ENCODE measurements around the gene CADPS. TPM values are rescaled to one million over a fixed set of nuclear protein-coding genes. Genes with fewer than 3 reads are reported as not detected.

CADPS gene
- total RNA-seq, 2 experiments from 2014 or later: not detected

DNA sequence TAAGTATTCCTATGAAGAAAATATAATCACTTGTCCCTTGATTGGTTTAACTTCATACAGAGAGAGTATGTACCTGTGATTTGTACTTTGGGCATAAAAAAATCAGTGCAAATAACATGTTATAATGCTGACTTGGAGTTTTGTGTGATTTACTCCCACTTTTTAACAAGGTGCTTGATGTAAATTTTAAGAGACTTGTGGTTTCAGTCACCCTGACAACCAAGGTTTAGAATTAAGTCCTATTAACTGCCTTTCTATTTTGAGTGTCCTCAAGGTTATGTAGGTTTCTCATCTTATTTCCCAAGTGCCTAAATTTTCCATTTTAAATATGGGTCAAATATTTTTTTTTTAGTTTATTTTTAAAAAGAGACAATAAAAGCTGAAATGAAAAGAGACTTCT lies 244.6 kb downstream of the CADPS start:
- Mint-ChIP-seq H3K27ac (no peak overlapping the region), H3K36me3 (no peaks in the 10 kb centered on the region)

DNA sequence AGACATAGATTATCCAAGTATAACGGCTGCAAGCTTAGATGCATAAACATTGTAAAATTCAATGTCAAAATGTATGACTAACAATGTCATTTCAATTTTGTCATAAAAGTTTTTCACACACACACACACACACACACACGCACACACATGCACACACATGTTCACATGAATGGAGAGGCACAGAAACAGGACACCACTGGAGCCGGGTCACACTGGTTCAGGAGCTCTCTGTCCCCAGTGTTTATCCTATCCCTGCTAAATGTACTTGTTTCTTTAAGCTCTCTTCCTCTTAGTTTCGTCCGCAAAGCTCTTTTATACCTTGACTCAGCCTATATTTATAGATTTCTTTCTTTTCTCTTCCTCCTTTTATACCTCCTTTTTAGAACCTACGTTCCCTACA lies 249.9 kb downstream of the CADPS start:
- ATAC-seq (ENCODE audit: low read depth): no peak
- no peaks in the 10 kb centered on the region for H3K9me3 Mint-ChIP-seq

More for the DNA sequence above, 244.6 kb downstream of the CADPS start:
- Mint-ChIP-seq H3K4me3 (no peak overlapping the region), H3K4me1 (no peaks in the 10 kb centered on the region), H3K9me3 (no peaks in the 10 kb centered on the region), H3K27me3 (peaks cover 2% of the 10 kb centered on the region)
- POLR2A ChIA-PET: no interaction called here
- DNase-seq (no peak), ATAC-seq (ENCODE audit: low read depth) (no peak)

DNA sequence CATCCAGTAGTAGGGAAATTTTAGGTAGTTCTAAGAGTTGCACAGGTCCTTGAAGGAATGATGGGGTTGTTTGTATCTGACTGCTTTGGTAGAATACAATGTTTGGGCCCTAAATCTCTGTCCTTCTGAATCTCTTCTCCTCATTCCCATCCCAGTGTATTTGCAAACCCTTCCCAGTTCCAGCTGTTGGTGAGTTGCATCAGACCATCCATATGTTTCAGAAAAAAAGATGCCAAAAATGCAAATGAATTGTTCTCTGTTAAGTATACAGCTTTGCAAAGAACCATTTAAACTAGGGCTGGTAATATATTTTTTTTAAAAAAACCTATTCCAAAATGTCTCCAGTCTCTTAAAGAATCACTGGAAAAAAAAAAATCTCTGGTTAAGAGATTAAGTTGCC lies 251.0 kb downstream of the CADPS start:
- DNase-seq: no peak
- H3K4me3 Mint-ChIP-seq: no peak overlapping the region
- H3K9me3 Mint-ChIP-seq: no peaks in the 10 kb centered on the region
- no peak overlapping the region for H3K27ac Mint-ChIP-seq
- no peak for ATAC-seq (ENCODE audit: low read depth)
- peaks cover 6% of the 10 kb centered on the region for H3K27me3 Mint-ChIP-seq
- POLR2A ChIA-PET: no interaction called here
- H3K4me1 Mint-ChIP-seq: no peaks in the 10 kb centered on the region
- H3K36me3 Mint-ChIP-seq: no peaks in the 10 kb centered on the region

More for the DNA sequence above, 249.9 kb downstream of the CADPS start:
- Mint-ChIP-seq H3K27me3 (peaks cover 2% of the 10 kb centered on the region), H3K4me3 (no peak overlapping the region), H3K27ac (no peak overlapping the region), H3K4me1 (no peaks in the 10 kb centered on the region), H3K36me3 (no peaks in the 10 kb centered on the region)
- DNase-seq: no peak
- POLR2A ChIA-PET: no interaction called here

DNA sequence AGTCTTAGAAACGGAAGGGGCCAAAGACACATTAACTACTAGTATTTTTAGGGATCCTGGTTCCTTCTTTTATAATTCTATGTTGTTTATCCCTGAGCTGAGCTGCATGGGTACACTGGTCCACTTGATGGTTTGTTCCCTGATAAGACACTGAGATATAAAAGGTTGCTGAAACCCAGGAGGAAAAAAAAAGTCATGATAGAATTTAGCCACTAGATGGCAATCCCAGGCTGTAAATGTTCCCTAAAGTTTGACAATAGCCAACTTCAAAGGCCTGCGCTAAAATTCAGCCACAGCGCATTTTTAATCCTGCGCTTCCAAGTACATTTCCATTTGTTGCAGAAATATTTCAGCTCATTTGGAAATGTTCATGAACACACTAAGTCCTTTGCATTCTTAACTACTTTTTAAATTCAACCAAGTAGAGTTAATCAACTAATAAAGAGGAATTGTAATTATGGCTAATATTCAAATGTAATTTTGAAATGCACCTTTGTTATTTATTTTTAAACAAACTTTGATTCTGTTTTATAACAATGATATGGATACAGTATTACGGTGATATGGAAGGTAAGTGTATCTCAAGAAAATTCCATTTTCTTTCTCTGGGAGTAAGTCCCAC lies 252.6 kb downstream of the CADPS start:
- Mint-ChIP-seq H3K27me3 (peaks cover 5% of the 10 kb centered on the region), H3K4me3 (no peak overlapping the region), H3K9me3 (no peaks in the 10 kb centered on the region), H3K27ac (no peak overlapping the region), H3K36me3 (no peaks in the 10 kb centered on the region), H3K4me1 (no peaks in the 10 kb centered on the region)
- no peak for DNase-seq
- POLR2A ChIA-PET: no interaction called here
- ATAC-seq (ENCODE audit: low read depth): no peak

DNA sequence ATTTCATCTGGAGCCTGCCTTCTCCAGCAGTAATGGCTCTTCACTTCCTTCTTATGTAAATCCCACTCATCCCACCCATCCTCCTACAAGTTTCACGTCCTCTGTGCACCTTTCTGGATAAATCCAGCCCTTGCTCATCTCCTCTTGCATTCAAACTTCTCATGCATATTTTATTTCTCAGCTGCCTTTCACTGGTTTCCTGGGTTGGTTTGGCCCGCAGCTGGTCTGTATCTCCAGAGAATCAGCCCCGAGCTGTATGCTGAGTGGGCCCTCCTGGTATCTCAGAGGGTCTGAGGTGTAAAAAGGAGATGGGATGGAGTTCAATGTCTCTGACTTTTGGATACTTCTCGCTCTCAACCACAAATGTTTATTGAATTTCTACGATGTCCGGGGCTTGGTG lies 253.3 kb downstream of the CADPS start:
- H3K9me3 Mint-ChIP-seq: no peaks in the 10 kb centered on the region
- H3K4me3 Mint-ChIP-seq: no peak overlapping the region
- H3K4me1 Mint-ChIP-seq: no peaks in the 10 kb centered on the region
- no peak overlapping the region for H3K27ac Mint-ChIP-seq
- peaks cover 4% of the 10 kb centered on the region for H3K27me3 Mint-ChIP-seq
- ATAC-seq (ENCODE audit: low read depth) (no peak), DNase-seq (no peak)
- no peaks in the 10 kb centered on the region for H3K36me3 Mint-ChIP-seq
- POLR2A ChIA-PET: no interaction called here

DNA sequence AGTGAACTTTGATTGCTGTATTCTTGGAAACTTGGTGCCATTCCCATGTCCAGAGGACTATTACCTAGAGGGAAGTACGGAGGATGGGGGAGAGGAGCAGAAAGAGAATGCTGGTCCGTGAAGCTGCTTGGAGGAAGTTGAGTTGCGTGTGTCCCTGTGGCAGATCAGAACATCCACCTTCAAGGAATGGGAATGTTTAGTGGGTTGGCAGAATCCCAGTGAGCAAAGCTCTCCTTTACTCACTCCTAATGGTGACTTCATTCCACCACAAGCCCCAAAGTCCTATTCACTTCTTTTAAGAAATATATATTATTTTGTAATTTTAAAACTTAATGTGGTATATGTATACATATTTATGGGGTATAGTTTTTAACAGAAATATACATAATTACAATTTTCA lies 254.0 kb downstream of the CADPS start:
- H3K27ac Mint-ChIP-seq: no peak overlapping the region
- H3K4me3 Mint-ChIP-seq: no peak overlapping the region
- peaks cover 7% of the 10 kb centered on the region for H3K27me3 Mint-ChIP-seq
- no peaks in the 10 kb centered on the region for H3K36me3 Mint-ChIP-seq
- ATAC-seq (ENCODE audit: low read depth) (no peak), DNase-seq (no peak)
- POLR2A ChIA-PET: no interaction called here
- no peaks in the 10 kb centered on the region for H3K9me3 Mint-ChIP-seq
- H3K4me1 Mint-ChIP-seq: no peaks in the 10 kb centered on the region

DNA sequence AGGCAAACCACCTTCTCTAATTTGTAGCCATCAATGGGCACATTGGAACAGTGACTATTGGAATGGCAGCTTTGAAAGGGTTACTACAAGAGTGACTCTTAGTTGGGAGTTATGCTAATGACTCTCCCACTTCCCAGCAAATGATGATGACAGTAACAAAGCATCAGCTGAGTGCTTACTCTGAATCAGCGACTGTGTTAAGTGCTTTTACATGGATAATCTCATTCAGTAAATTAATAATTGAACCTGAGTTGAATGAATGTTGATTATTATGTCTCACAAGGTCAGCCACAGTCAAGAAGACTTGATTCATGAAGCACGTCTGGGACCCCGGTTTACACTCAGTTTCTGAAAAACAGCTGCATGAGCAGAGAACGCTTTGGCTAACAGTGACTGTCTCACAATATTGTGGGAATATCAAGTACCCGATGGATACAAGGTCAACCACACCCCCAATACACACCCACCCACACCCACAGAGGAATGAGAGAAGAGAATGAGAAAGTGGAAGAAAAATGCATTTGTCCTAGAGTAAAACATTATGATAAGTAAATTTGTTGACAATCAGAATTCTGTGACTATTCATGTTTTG lies 259.9 kb downstream of the CADPS start:
- no peaks in the 10 kb centered on the region for H3K9me3 Mint-ChIP-seq
- POLR2A ChIA-PET: no interaction called here
- no peak overlapping the region for H3K27ac Mint-ChIP-seq
- no peaks in the 10 kb centered on the region for H3K4me1 Mint-ChIP-seq
- DNase-seq (no peak), ATAC-seq (ENCODE audit: low read depth) (no peak)
- H3K36me3 Mint-ChIP-seq: no peaks in the 10 kb centered on the region
- H3K27me3 Mint-ChIP-seq: peaks cover 10% of the 10 kb centered on the region
- H3K4me3 Mint-ChIP-seq: no peak overlapping the region

DNA sequence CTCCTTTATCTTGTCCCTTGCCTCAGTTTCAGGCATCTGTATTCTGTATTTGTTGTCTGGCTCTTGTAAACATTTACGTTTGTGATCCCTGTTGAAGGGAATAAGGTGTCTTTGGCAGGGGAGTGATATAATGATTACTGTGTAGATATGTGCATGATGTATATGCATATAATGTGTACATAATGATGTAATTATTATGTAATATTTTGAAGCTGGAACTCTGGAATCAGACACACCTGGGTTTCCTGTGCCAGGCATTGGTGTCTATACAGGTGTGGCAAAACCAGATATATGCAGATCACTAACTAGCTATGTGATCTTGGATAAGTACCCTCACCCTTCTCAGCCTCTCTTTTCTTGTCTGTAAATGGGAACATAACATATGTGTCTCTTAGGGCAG lies 260.7 kb downstream of the CADPS start:
- ATAC-seq (ENCODE audit: low read depth) (no peak), DNase-seq (no peak)
- H3K4me3 Mint-ChIP-seq: no peak overlapping the region
- no peaks in the 10 kb centered on the region for H3K36me3 Mint-ChIP-seq
- no peaks in the 10 kb centered on the region for H3K9me3 Mint-ChIP-seq
- no peak overlapping the region for H3K27ac Mint-ChIP-seq
- POLR2A ChIA-PET: no interaction called here
- peaks cover 6% of the 10 kb centered on the region for H3K27me3 Mint-ChIP-seq
- H3K4me1 Mint-ChIP-seq: no peaks in the 10 kb centered on the region

DNA sequence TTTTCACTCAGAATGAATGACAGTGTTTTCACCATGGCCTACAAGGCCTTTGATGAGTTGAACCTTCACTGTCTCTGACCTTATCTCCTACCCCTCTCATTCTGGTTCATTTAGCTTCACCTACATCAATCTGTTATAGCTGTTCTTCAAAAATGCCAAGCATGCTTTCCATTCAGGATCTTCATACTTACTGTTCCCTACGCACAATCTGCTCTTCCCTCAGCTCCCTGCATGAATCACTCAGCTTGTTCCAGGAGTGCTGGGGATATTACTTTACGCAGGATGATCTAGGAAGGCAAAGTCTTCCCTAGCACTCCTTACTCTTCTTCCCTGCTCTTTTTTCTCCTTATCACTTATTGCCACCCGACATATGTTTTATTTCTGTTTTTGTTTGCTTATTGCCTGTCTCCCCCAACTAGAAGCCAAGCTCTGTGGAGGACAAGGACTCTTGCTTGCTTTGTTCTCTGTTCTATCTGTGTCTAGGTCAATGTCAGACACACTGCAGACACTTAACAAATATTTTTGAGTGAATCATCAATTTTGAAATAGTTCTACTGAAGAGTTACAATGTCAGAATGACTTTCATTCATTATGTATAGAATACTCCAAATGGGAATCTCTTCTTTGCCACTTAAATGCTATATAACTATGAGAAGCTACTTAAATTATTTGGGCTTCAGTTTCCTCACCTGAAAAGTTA lies 263.5 kb downstream of the CADPS start:
- Mint-ChIP-seq H3K36me3 (no peaks in the 10 kb centered on the region), H3K27me3 (peaks cover 6% of the 10 kb centered on the region), H3K4me1 (no peaks in the 10 kb centered on the region), H3K9me3 (no peaks in the 10 kb centered on the region), H3K27ac (no peak overlapping the region), H3K4me3 (no peak overlapping the region)
- ATAC-seq (ENCODE audit: low read depth) (no peak), DNase-seq (no peak)
- POLR2A ChIA-PET: no interaction called here

DNA sequence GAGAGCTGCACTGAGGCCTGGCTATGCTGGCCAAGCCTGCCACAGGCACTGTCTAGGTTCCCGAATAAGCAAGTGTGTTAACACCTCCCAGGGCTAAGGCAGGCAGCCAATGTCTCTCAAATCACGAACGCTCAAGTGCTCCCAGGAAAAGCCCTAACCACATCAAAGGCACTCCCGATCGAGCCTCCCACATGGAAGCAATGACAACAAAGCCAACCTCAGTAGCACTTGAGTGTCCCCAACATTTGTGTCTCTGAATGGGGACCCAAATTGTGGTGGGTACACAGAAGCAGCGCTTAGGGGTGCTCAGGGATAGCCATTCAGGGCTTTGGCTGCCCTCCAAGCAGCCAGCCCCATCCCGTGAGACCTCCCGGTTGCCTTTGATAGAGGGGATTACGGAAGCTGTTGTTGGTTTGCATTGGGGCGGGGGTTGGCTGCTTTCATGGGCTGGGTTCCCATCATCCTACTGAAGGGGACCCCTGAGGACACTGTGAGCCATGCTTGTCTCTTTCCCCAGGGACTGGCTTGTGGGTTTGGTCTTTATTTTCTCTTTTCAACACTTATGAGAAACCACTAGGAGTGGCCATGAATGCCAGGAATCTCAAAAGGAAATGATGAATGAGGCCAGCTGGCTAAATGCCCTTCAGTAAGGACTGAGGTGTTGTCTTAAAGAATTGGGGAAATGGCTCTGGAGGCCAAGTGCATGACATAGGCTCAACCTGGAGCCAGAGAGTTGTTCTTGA lies 267.8 kb downstream of the CADPS start:
- no peaks in the 10 kb centered on the region for H3K36me3 Mint-ChIP-seq
- ATAC-seq (ENCODE audit: low read depth) (no peak), DNase-seq (no peak)
- POLR2A ChIA-PET: no interaction called here
- H3K27me3 Mint-ChIP-seq: no peaks in the 10 kb centered on the region
- no peak overlapping the region for H3K4me3 Mint-ChIP-seq
- H3K4me1 Mint-ChIP-seq: no peaks in the 10 kb centered on the region
- no peak overlapping the region for H3K27ac Mint-ChIP-seq
- no peaks in the 10 kb centered on the region for H3K9me3 Mint-ChIP-seq

DNA sequence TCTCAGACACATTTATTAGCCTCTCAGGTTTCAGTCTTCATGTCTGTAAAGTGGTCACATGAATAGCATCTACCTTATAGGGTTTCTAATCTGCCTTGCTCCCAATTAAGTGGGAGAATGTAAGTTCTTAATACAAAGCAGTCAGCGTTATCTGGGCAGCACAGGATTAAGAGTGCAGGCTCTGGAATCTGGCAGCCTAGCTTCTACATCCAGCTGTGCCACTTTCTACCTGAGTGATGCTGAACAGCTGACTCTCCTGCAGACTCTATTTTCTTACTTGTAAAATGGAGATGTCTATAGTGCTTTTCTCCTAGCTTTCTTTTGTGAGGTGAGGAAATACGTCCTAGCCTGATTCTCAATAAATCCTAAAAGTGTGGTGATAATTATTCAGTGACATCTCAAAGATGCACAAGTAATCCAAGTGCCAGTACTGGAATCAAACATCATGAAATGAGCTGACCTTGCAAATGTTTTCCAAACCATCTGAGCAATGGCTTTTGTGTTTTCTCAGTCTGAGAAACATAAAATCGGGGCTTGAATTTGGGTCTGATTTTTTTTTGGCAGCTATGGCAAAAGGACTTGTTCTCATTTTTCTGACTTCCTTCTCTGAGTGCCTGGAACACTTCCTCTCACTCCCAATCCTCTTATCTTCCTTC lies 269.7 kb downstream of the CADPS start:
- POLR2A ChIA-PET: no interaction called here
- H3K4me1 Mint-ChIP-seq: no peaks in the 10 kb centered on the region
- no peaks in the 10 kb centered on the region for H3K27me3 Mint-ChIP-seq
- H3K27ac Mint-ChIP-seq: no peak overlapping the region
- DNase-seq (no peak), ATAC-seq (ENCODE audit: low read depth) (no peak)
- no peak overlapping the region for H3K4me3 Mint-ChIP-seq
- no peaks in the 10 kb centered on the region for H3K9me3 Mint-ChIP-seq
- H3K36me3 Mint-ChIP-seq: no peaks in the 10 kb centered on the region

DNA sequence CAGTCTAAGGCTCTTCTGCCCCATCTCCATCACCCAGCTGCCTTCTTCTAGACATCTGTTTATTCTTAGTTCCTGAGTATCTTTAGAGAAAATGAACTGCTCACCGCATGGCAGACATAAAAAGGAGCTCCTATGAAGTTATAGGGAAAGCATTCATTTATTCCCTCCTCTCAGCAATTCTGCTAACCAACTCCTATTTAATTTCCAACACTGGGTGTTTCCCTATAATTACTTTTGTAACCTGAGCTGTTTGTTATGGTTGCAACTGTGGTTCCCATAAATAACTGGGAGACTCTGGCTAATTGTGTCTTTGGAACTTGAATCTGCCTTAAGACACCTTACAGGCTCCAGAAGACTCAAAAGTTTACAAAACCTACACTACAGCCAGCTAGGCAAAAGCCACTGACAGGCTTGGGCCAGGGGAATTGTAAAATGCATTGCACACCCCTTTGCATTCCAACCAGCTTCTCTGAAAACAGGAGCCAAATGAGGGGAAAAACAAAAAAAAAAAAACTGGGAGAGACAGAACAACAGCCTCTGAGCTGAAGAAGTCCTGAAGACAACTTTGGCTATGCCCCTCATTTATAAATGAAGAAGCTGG lies 270.4 kb downstream of the CADPS start:
- Mint-ChIP-seq H3K36me3 (no peaks in the 10 kb centered on the region), H3K9me3 (no peaks in the 10 kb centered on the region), H3K27me3 (no peaks in the 10 kb centered on the region), H3K4me1 (no peaks in the 10 kb centered on the region), H3K27ac (no peak overlapping the region), H3K4me3 (no peak overlapping the region)
- ATAC-seq (ENCODE audit: low read depth): no peak
- no peak for DNase-seq
- POLR2A ChIA-PET: no interaction called here

DNA sequence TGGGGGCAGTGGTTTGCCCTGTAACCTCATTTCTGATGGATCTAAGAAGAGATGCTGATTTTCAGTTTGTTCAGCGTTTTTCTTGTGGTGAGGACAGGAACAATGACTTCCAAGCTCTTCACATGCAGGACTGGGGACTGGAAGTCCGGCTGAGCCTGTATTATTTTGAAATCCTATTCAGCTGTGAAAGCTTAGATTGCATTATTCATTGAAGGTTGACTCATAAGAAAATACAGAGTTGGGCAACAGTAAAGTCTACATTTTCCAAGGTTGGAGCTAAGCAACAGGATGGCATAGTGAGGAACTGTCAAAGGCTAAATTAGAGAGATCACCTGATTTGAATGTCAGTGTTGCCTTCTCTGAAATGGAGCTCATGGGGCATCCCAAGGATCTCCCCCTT lies 270.9 kb downstream of the CADPS start:
- POLR2A ChIA-PET: no interaction called here
- no peak overlapping the region for H3K4me3 Mint-ChIP-seq
- H3K4me1 Mint-ChIP-seq: no peaks in the 10 kb centered on the region
- no peaks in the 10 kb centered on the region for H3K9me3 Mint-ChIP-seq
- ATAC-seq (ENCODE audit: low read depth): no peak
- DNase-seq: no peak
- no peaks in the 10 kb centered on the region for H3K36me3 Mint-ChIP-seq
- no peak overlapping the region for H3K27ac Mint-ChIP-seq
- H3K27me3 Mint-ChIP-seq: no peaks in the 10 kb centered on the region

All from activated naive CD8-positive, alpha-beta T cell treated with anti-CD3 and anti-CD28 coated beads, Interleukin-2, amount 10 ng/mL, durations not matched to agents 7 days and 5 days (primary cell).